Renal cortex interstitium (tissue), 11 donors: ENCODE data around the gene FASTK. TPM values are rescaled to one million over a fixed set of nuclear protein-coding genes. Genes with fewer than 3 reads are reported as not detected.

Source experiments
- DNase-seq, 11 donors: peaks; one replicate each; pipeline ENCODE4 v3.0.0-alpha.2; 2013; ENCODE audit warnings: low read depth in 9 of 11, low spot score in 4 of 11; ENCODE audit errors: extremely low read depth in 1 of 11
- polyA plus RNA-seq, 3 donors: library from polyadenylated mRNA; unstranded; fragments of 120-200 nt; gene quantifications; one replicate each; pipeline ENCODE4 v1.2.1, GENCODE V29; 2013; ENCODE audit not compliant: insufficient read length in 3 of 3

The FASTK gene
- polyA plus RNA-seq, 3 donors, result 50.6 to 75.0 (median 71.7) TPM

DNA sequence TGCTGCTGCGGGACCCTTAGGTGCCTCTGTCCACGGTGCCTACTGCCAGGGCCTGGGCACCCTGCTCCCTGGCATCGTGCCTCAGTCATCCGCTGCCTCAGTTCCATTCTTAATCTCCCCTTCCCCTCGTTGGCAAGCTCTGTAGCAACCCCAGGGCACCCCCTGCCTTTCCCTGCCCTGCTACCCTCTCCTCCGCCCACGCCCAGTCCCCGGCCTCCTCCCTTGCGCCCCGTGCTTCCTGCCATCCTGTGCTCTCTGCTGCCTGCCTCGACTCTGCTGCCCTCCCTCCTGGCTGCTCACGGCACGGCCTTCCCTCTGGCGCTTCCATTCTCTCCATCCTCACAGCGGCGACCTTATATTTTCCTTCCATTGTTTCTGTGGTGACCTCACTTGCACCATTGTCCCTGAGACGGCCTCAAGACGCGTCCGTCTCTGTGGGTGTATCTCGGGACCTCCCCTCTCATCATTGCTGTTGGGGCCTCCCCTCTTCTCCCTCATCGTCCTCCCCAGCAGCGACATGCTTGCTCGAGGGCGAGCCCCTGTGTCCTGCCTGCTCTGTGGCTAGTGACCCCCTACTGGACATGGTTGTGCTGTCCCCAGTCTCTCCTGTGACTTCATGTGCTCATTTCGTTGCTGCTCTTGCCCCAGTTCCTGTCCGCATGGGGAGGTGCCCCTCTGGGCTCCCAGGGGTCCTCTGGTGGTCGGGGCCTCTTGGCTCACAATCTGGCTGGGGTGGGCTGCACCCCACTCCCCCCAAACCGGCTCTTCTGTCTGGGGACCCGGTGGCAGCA is 41.0 kb upstream of the FASTK start:
- DNase-seq, result no peak

DNA sequence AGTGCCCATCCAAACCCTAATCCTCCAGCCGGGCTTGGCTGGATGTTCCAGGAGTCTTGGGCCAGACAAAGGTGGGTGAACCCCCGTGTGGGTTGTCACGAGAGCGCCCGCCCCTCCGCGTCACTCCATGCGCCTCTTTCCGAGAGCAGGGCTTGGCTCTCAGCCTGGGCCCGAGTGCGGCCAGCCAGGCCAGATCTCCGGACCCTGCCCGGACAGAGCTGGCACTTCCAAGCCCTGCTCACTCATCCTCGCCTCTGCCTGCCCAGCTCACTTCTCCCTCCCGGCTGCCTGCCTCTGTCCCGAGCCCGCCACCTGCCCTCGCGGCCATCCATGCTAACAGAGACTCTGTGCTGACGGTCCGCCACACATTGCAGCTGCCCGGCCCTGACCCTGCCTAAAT is 40.3 kb upstream of the FASTK start:
- DNase-seq, result no peak

DNA sequence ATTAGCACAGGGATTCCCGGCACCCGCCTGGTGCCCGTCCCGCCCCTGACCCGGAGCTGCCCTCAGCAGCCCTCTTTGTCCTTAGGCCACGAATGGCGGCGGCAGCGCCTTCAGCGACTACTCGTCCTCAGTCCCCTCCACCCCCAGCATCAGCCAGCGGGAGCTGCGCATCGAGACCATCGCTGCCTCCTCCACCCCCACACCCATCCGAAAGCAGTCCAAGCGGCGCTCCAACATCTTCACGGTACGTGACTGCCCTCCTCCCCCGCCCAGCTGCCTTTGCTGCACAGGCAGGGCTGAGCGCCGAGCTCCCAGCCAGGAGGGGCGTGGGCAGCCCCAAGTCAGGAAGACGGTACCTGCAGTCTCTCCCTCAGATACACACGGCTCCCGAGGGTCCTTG is 39.3 kb upstream of the FASTK start:
- peak in 1 of 11 donors; percentile 39 for DNase-seq

DNA sequence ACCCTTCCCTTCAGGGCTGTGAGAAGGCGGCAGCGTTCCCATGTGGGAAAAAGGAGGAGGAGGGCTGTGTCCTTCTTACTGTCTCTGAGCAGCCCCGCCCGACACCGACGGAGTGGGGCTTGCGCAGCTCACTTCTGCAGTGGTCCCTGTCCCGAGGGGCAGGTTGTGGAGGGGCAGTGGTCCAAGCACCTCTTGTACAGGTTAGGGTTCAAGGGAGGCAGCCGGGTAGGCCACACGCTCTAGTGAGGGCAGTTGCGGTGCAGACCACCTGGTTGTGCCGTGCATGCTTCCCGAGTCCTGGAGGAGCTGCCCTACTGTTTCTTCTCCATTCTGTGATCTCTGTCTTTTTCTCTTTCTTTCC is 38.4 kb upstream of the FASTK start:
- no peak for DNase-seq

DNA sequence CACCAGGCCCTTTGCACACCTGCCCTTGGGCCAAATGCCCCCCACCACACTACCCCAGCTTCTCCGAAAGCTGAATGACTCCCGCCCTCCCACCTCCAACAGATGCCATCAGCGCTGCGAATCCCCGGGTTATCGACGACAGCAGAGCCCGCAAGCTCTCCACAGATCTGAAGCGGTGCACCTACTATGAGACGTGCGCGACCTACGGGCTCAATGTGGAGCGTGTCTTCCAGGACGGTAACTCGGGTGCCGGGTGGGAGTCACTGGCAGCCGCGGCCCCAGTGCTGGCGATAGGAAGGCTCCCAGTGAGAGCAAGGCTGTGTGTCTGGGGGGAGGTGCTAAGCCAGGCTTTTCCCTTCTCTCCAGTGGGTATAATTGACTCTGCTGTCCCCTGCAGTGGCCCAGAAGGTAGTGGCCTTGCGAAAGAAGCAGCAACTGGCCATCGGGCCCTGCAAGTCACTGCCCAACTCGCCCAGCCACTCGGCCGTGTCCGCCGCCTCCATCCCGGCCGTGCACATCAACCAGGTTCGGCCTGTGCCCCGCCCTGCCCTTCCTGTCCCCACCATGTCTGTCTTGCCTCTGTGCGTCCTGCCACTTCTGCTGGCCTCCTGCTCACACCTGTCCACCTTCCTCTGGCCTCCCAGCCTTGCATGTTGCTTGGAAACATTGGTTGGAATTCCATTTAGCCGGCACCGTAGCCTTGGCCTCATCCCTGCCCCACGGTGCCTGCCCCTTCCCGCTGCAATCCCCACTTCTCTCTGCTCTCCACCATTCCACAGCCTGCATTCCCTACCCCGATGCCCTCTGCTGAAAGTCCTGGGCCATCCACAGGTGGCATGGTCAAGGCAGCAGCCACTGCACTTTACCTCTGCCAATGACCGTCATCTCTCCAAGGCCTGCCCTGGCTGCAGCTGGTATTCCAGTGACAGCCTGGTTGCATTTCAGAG is 37.8 kb upstream of the FASTK start:
- no peak for DNase-seq

DNA sequence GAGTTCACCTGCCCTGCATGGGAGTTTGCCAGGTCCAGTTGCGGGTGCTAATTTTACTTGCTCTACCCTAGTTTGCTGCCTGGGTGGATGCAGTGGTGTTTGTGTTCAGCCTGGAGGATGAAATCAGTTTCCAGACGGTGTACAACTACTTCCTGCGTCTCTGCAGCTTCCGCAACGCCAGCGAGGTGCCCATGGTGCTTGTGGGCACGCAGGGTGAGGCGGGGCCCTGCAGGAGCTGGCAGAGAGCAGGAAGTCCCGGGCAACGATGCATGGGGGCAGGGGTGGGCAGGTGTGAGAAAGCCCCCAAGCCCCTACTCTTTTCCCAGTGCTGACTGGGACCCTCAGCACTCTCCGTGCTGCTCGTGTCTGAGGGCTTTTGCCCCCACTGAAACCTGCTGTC is 37.0 kb upstream of the FASTK start:
- no peak for DNase-seq

DNA sequence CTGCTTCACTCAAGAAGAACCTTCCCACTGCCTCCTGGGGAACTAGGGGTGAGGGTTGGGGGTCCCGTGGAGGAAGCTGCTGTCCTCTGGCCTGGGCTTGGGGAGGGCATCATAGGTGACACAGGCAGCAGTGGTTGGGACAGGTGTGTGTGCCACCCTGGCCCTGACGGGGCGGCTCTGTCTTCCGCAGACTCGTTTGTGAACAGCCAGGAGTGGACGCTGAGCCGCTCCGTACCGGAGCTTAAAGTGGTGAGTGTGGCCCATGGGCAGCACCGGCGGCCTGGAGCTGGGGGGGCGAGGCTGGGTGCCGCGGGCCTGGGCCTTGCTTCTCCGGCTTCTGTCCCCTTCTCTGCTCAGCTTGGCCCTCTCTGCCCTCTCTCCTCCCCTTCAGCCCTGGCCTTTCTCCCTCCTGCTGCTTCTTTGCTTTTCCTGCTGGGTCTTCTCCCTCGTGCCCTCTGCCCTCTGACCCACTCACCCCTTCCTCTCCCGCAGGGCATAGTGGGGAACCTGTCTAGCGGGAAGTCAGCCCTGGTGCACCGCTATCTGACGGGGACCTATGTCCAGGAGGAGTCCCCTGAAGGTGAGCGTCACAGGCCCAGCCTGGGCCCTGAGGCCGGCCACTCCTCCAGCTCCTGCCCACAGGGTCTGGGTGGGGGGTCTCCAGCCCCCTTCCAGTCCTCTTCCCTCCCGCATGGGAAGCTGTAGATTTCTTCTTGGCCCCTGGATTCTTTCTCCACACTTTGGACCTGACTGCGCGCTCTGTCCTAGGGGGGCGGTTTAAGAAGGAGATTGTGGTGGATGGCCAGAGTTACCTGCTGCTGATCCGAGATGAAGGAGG is 36.2 kb upstream of the FASTK start:
- DNase-seq, result no peak

DNA sequence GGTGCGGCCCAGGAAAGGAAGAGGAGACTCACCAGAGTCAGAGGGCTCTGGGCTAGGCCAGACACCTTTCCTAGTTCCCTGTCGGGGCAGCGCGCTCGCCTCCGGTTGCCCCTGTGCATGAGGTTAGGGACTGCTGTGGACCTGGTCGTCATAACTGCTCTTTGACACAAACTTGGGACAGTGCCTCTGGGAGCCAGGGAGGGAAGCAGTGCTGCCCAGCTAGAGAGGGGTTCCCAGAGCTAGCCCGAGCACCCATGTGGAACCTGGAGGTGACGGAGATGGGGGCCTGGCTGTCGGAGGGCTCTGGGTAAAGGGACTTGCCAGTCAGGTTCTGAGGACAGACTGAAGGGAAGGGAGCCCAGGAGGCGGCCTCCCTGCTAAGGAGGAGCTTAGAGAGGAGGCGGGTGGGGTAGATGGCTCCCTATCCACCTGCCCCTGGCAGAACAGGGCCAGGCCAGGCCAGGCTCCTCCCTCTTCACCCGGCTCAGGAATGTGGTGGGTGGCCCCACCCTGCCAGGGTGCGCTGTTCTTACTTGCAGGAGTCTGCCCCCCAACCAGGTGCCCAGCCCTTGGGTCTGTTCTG is 35.3 kb upstream of the FASTK start:
- no peak for DNase-seq

DNA sequence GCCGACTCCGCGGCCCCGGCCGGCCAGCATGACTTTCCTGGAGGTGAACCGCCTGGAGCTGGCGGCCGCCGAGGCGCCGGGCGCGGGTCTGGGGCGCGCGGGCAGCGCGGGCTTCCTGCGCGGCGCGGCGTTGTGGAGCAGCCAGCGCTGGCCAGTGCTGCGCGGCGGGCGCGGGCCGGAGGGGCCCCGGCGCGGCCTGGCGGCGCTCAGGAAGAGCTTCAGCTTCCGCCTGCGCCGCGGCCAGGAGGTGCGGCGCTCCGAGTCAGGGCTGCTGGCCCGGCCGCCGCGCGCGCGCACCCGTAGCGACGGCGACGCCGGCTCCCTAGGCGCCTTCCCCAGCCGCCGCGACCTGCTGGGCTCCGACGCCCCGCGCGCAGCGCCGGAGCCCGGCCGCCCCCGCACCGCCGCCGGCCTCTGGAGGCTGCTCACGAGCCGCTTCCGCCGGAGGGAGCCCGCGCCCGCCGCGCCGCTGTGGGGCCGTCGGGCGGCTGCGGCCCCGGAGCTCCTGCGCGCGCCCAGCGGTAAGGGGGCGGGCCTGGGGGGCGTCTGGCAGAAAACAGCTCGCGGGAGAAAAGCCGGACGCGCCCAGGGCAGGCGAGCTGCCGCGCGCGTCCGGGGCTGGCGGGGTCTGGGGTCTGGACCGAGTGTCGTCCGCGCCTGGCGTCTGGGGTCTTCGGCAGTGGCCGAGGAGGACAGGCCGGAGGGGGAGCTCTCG is 34.7 kb upstream of the FASTK start:
- no peak for DNase-seq

DNA sequence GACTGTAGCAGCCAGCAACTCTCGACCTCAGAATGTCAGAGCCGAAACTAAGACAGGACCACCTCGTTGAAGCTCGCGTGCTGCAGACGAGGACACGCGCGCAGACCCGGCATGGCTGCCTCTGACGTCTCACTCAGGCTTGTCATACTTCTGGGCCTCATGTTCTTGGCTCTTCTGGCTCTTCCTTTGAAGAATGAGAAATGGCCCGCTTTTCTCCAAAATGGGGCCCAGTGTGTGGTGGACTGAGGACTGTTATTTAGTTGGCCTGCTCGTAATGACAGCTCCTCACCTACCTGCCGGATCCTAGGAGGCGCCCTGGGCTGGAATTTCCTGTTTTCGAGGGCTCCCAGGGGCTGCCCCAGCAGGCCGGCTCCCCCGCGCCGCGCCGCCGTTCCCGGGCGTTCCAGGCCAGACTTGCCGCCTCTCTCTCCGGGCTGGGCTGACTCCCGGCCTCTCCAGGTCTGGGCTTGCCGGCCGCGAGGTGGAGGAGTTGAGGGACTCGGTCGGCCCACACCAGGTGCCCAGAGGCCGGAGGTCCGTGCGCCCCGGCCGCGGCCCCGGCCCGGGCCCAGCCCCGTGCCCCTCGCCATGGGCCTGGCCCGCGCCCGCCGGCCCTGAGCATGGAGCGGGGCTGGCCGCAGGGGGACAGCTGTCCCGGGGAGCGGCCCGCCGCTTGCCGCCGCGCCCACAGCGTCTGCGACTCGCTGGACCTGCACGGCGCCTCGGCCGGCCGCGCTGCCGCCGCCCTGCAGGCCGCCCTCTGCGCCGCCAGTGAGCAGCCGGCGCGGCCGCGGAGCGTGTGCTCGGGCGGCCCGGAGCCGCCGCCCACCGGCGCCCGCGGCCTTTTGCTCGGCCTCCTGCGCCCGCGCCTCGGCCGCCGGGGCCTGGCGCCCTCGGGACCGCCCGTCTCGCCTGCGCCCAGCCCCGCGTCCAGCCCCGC is 33.8 kb upstream of the FASTK start:
- DNase-seq, result no peak

DNA sequence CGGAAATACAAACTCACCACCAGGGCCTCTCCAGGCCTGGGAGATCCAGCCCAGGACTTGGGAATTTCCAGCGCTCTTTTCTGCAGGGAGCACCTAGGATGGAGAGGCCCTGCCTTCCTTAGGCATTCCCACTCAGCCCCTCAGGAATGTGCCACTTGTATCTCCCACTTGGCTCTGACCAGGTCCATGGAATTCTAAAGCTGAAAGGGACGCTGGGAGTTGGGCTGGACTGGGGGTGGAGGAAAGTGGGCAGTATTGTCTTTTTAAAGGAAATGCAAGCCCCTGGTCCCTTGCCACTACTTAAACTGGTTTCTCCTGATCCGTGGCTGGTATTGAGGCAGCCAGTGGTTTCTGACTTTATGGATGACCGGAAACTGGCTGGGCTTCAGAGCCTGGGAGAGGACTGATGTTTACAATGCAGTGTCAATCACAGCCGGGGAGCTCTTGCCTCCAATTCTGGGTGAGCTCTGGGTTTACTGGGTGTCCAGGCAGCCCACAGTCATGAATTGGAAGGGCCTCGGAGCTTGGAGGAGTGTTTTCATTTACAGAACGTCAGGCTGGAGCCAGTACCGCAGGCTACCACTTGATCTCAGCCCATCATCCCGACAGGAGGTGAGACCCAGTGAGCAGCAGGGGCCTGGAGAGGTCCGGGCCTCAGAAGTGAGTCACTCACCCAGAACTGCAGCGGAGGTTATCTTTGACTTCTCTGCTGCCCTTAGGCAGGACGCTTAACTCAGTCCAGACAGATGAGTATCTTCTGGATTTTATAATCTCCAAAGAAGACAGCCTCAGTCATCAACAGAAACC is 32.9 kb upstream of the FASTK start:
- no peak for DNase-seq

DNA sequence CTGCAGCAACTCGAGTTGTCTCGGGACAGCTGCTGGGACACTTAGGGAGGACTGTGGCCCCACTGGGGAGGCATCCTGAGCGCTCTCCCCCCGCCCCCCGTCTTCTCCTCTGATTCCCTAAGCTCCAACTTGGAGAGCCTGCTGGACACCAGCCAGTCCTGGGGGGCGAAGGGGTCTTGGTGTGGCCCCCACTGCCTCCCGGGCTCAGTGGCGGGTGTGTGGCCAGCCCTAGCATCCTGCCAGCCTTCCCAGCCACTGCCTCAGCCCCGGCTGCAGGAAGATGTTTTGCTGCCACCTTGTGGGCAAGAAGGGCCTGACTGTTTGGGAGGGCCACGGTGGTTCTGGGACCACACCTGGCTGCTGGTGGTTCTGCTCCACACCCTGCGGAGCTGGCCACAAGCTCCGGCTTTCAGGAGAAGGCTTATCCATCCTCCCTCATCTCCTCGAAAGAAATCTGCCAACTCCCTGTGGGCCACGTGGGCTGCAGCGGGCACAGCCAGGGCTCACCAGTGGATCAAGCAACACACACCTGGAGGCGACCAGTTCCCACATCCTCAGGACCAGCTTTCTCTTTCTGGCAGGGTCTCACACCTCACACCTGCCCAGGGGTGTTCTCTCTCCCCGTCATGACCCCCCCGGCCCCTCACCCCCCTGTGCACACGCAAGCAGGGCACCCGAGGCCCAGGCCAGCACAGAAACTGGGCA is 30.5 kb upstream of the FASTK start:
- DNase-seq, result peak in 1 of 11 donors; percentile 74

DNA sequence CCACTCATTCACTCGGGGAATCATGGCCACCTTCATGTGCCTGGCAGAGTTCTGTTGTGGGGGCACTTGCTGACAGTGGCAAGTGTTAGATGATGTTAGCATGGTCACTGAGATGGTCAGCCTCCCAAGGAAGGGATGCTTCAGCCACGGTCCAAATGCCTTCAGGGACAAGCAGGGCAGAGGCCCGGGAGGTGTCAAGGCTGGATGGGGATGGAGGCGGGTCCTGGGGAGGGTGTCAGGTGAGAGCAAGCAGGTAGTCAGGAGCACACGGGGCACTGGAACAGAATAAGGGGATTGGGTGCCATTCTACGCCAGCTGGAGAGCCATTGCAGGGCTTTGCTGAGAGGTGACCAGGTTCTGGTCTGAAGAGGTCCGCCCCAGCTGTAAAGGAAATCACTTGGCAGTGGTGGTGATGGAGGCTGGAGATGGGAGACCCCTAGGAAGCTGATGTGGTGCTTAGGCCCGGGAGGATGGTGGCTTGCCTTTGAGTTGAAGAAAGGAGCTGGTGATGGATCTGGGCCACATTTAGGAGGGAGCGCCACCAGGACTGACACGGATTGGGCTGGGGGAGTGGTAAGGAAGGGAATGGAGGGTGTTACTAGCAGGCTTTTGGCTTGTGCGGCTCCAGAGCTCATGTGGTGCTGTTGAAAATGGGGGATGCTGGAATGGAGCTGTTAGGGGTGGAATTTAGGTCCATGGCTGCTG is 29.8 kb upstream of the FASTK start:
- no peak for DNase-seq

DNA sequence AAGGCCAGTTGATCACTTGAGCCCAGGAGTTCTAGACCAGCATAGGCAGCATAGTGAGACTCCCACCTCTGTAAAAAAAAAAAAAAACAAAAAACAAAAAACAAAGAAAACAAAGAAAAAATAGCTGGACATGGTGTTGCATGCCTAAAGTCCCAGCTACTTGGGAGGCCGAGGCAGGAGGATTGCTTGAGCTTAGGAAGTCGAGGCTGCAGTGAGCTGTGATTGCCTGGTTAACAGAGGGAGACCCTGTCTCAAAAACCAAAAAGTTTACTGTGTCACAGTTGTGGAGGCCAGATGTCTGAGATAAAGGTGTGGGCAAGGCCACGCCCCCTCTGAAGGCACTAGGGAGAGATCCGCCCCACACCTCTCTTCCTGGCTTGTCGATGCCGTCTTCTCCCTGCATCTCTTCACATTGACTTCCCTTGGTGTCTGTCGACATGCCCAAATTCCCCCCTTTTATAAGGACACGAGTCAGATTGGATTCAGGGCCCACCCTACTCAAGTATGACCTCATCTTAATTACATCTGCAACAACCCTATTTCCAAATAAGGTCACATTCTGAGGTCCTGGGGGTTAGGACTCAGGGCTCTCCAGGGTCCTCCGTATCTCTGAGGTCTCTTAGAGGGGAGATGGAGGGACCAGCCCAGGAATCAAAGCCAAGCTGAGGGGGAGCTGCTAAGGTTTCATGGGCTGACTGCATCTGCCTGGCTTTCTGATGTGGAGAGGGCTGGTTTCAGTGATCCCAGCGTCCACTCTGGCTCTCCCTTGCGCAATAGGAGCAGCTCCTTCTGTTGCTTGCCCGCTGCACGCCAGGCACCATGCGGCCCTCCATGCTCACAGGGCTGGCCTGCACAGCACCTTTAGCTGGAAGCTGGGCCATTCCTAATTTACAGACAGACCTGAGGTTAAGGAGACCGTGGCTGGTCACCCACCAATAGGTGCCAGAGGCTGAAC is 28.8 kb upstream of the FASTK start:
- no peak for DNase-seq
